Keratinocyte (primary cell): ENCODE results near the gene ACMSD. TPM values are rescaled to one million over a fixed set of nuclear protein-coding genes. Genes with fewer than 3 reads are reported as not detected.

Source experiments
- DNase-seq: peaks from one replicate; pipeline ENCODE4 v3.0.0-alpha.2; 2011; ENCODE audit warnings: low read depth, missing footprints, low spot score
- FAIRE-seq: peaks from 2 replicates; lab custom pipeline; 2011; peaks lifted over from hg19 to GRCh38; lab: Jason Lieb, UNC
- H2AFZ ChIP-seq: 2 replicates; pipeline ENCODE4 v1.6.0; 2012; ENCODE audit warnings: low read length, control low read depth, inconsistent platforms; ENCODE audit not compliant: control insufficient read depth
- H3K27ac ChIP-seq: 2 replicates; pipeline ENCODE4 v1.5.1; 2011; ENCODE audit warnings: low read length; ENCODE audit not compliant: control insufficient read depth, insufficient read depth
- H3K27me3 ChIP-seq: 3 replicates; pipeline ENCODE4 v1.6.0; 2011; ENCODE audit warnings: low read length; ENCODE audit not compliant: control insufficient read depth, insufficient read depth; ENCODE audit errors: extremely low read depth
- H3K36me3 ChIP-seq, 2 experiments: 2 replicates in 1 of 2; 3 replicates in 1 of 2; pipeline ENCODE4 v1.5.1; 2011; ENCODE audit warnings: low read length in 2 of 2, mild to moderate bottlenecking in 1 of 2; ENCODE audit not compliant: control insufficient read depth in 2 of 2, insufficient read depth in 2 of 2; ENCODE audit errors: extremely low read depth in 1 of 2
- H3K4me1 ChIP-seq: 3 replicates; pipeline ENCODE4 v1.5.1; 2011; ENCODE audit warnings: low read length; ENCODE audit not compliant: control insufficient read depth, insufficient read depth; ENCODE audit errors: extremely low read depth
- H3K4me2 ChIP-seq: 3 replicates; pipeline ENCODE4 v1.6.0; 2011; ENCODE audit warnings: low read depth, low read length; ENCODE audit not compliant: control insufficient read depth, insufficient read depth; ENCODE audit errors: extremely low read depth
- H3K4me3 ChIP-seq, 3 experiments: fragments of 200-600 bp in 1 of 3; sonication (generic) in 1 of 3; 2 replicates in 2 of 3; 3 replicates in 1 of 3; pipeline ENCODE4 v1.5.1; 2011 to 2016; ENCODE audit warnings: low read length in 3 of 3, mild to moderate bottlenecking in 3 of 3, control low read depth in 2 of 3, inconsistent platforms in 1 of 3, low read depth in 1 of 3, mixed read lengths in 1 of 3, mixed run types in 1 of 3, moderate library complexity in 1 of 3; ENCODE audit not compliant: control insufficient read depth in 2 of 3, insufficient read depth in 2 of 3; ENCODE audit errors: extremely low read depth in 1 of 3
- H3K79me2 ChIP-seq: 2 replicates; pipeline ENCODE4 v1.6.0; 2012; ENCODE audit warnings: low read length; ENCODE audit not compliant: control insufficient read depth, insufficient read depth
- H3K9ac ChIP-seq: 3 replicates; pipeline ENCODE4 v1.6.0; 2011; ENCODE audit warnings: low read length; ENCODE audit not compliant: control insufficient read depth, insufficient read depth; ENCODE audit errors: extremely low read depth
- H3K9me1 ChIP-seq: 3 replicates; pipeline ENCODE4 v1.6.0; 2011; ENCODE audit warnings: low read length; ENCODE audit not compliant: control insufficient read depth, insufficient read depth; ENCODE audit errors: extremely low read depth
- H3K9me3 ChIP-seq: 2 replicates; pipeline ENCODE4 v1.5.1; 2012; ENCODE audit warnings: low read depth, low read length; ENCODE audit not compliant: control insufficient read depth
- H4K20me1 ChIP-seq: 3 replicates; pipeline ENCODE4 v1.6.0; 2011; ENCODE audit warnings: low read length; ENCODE audit not compliant: control insufficient read depth, insufficient read depth; ENCODE audit errors: extremely low read depth
- EZH2 ChIP-seq: IDR thresholded peaks from one replicate; pipeline ENCODE4 v1.6.1; 2012; ENCODE audit warnings: inconsistent platforms, mild to moderate bottlenecking, low read length, moderate library complexity
- dilution Hi-C: fragments of 300-500 bp; cut with MboI; formaldehyde crosslinking; loops from one replicate; pipeline ENCODE4 v1.7.0; 2020; ENCODE audit warnings: low sequenced_read_pairs; ENCODE audit not compliant: extremely low pct_ligation_motif_present
- polyA plus RNA-seq, 5 experiments: library from polyadenylated mRNA; depleted of rRNA in 3 of 5; stranded (reverse) in 3 of 5; stranded (forward) in 1 of 5; unstranded in 1 of 5; fragments of >200 nt; gene quantifications; 1 replicate in 1 of 5; 2 replicates in 3 of 5; 3 replicates in 1 of 5; pipeline versions ENCODE4 v1.2.1 to v1.2.3, GENCODE V29; 2011 to 2012; ENCODE audit warnings: missing spikeins in 2 of 5, low read depth in 1 of 5, low replicate concordance in 1 of 5
- TF ChIP-seq, protein P1 (sequence below), 3 experiments: IDR thresholded peaks in 1 of 3; conservative IDR thresholded peaks in 1 of 3; optimal IDR thresholded peaks in 1 of 3; 2 replicates in 2 of 3; 3 replicates in 1 of 3; pipeline versions ENCODE3 to v1.5.1; 2011; ENCODE audit warnings: low read length in 3 of 3, mild to moderate bottlenecking in 3 of 3, moderate library complexity in 2 of 3, control low read depth in 1 of 3, inconsistent platforms in 1 of 3; ENCODE audit not compliant: insufficient read depth in 2 of 3; ENCODE audit errors: extremely low read depth in 1 of 3

The ACMSD gene
- polyA plus RNA-seq, 1 donor (not counting 4 experiments of a cell fraction or from before 2014, with no cell fraction given): not detected

DNA sequence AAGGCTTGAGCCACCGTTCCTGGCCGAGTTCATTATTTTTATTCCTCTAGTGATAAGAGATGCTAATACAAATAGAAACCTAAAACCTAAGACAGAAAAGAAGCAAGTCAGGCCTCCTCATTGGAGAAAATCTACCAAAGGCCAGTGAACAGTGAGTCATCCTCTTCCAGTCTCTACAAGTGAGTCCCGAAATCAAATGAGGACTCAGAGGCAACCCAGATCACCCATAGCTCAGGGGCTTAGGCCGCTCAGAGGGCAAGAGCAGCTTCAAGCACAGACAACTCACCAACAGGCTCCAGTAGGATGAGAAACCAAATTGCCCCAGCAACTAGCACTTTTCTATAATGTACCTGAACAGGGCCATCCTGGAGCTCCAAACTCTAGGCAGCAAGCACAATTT, 42.7 kb upstream of the ACMSD start:
- Histone ChIP-seq H2AFZ (no peak overlapping the region), H3K4me3 (no peak overlapping the region), H3K79me2 (no peaks in the 10 kb centered on the region), H3K9ac (no peak overlapping the region), H3K4me1 (no peaks in the 10 kb centered on the region), H3K27me3 (no peaks in the 10 kb centered on the region), H4K20me1 (no peaks in the 10 kb centered on the region), H3K9me1 (no peaks in the 10 kb centered on the region), H3K36me3 (no peaks in the 10 kb centered on the region), H3K27ac (no peak overlapping the region), H3K9me3 (no peaks in the 10 kb centered on the region), H3K4me2 (no peak overlapping the region)
- dilution Hi-C loops: no loop called here
- DNase-seq: no peak
- TF ChIP-seq, protein P1, sequence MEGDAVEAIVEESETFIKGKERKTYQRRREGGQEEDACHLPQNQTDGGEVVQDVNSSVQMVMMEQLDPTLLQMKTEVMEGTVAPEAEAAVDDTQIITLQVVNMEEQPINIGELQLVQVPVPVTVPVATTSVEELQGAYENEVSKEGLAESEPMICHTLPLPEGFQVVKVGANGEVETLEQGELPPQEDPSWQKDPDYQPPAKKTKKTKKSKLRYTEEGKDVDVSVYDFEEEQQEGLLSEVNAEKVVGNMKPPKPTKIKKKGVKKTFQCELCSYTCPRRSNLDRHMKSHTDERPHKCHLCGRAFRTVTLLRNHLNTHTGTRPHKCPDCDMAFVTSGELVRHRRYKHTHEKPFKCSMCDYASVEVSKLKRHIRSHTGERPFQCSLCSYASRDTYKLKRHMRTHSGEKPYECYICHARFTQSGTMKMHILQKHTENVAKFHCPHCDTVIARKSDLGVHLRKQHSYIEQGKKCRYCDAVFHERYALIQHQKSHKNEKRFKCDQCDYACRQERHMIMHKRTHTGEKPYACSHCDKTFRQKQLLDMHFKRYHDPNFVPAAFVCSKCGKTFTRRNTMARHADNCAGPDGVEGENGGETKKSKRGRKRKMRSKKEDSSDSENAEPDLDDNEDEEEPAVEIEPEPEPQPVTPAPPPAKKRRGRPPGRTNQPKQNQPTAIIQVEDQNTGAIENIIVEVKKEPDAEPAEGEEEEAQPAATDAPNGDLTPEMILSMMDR (optimal IDR thresholded peaks at IDR 0.05 in 1 of 3, IDR thresholded peaks at IDR 0.05 in 1 of 3, conservative IDR thresholded peaks at IDR 0.05 in 1 of 3; ENCODE audit: extremely low read depth in 1 of 3, insufficient read depth in 2 of 3, low read length in 3 of 3): no peak
- no peak for TF ChIP-seq EZH2
- no peak for FAIRE-seq

DNA sequence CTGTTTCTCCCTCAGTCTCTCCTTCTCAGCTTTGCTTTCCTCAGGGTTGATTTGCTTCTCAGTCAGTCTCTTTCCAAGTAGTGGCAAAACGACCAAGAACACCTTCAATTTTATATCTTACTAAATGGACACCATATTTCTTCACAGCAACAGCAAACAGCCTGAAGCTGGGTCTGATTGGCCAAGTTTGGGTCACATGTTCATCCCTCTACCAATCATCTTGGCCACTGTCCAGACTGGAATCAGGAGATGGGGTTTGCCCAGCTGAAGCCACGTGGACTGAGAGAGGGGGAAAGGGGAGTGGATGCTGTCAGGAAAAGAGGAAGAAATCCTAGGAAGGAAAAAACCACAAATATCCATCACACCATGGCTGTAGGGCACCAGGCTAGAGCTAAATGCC, 42.0 kb upstream of the ACMSD start:
- Histone ChIP-seq H4K20me1 (no peaks in the 10 kb centered on the region), H3K27ac (no peak overlapping the region), H3K79me2 (no peaks in the 10 kb centered on the region), H3K4me1 (no peaks in the 10 kb centered on the region), H3K9ac (no peak overlapping the region), H3K36me3 (no peaks in the 10 kb centered on the region), H3K4me3 (no peak overlapping the region), H3K27me3 (no peaks in the 10 kb centered on the region), H3K9me1 (no peaks in the 10 kb centered on the region), H2AFZ (no peak overlapping the region), H3K4me2 (no peak overlapping the region), H3K9me3 (no peaks in the 10 kb centered on the region)
- no peak for FAIRE-seq
- TF ChIP-seq, protein P1 (optimal IDR thresholded peaks at IDR 0.05 in 1 of 3, IDR thresholded peaks at IDR 0.05 in 1 of 3, conservative IDR thresholded peaks at IDR 0.05 in 1 of 3; ENCODE audit: extremely low read depth in 1 of 3, insufficient read depth in 2 of 3, low read length in 3 of 3): no peak
- no peak for TF ChIP-seq EZH2
- dilution Hi-C loops: no loop called here
- no peak for DNase-seq
